Neural progenitor cell (in vitro differentiated cells): ENCODE data around the gene MRPS34. TPM values are rescaled to one million over a fixed set of nuclear protein-coding genes. Genes with fewer than 3 reads are reported as not detected.

Experiments used
- DNase-seq: peaks from one replicate; pipeline ENCODE4 v3.0.0-alpha.2; 2016; ENCODE audit warnings: low spot score
- H2AFZ ChIP-seq: fragments of 200-600 bp; sonication (generic); replicated peaks from 2 replicates; pipeline ENCODE4 v1.6.1; 2016; ENCODE audit warnings: antibody characterized with exemption
- H3F3A ChIP-seq: fragments of 200-600 bp; sonication (generic); 2 replicates; pipeline ENCODE4 v1.6.1; 2016; ENCODE audit warnings: antibody characterized with exemption, low read depth
- H3K27ac ChIP-seq: fragments of 200-600 bp; sonication (generic); 2 replicates; pipeline ENCODE4 v1.5.1; 2016; ENCODE audit warnings: mild to moderate bottlenecking
- H3K27me3 ChIP-seq: fragments of 200-600 bp; sonication (generic); 2 replicates; pipeline ENCODE4 v1.6.1; 2016; ENCODE audit warnings: mild to moderate bottlenecking, moderate library complexity
- H3K36me3 ChIP-seq: fragments of 200-600 bp; sonication (generic); 2 replicates; pipeline ENCODE4 v1.5.1; 2016
- H3K4me1 ChIP-seq: fragments of 200-600 bp; sonication (generic); 2 replicates; pipeline ENCODE4 v1.6.1; 2016; ENCODE audit warnings: mixed run types
- H3K4me2 ChIP-seq: fragments of 200-600 bp; sonication (generic); 2 replicates; pipeline ENCODE4 v1.6.1; 2016
- H3K4me3 ChIP-seq: fragments of 200-600 bp; sonication (generic); 2 replicates; pipeline ENCODE4 v1.5.1; 2016
- H3K79me2 ChIP-seq: fragments of 200-600 bp; sonication (generic); 2 replicates; pipeline ENCODE4 v1.6.1; 2016; ENCODE audit warnings: low read depth
- H3K9ac ChIP-seq: fragments of 200-600 bp; sonication (generic); 2 replicates; pipeline ENCODE4 v1.6.1; 2016
- H3K9me3 ChIP-seq: fragments of 200-600 bp; sonication (generic); 2 replicates; pipeline ENCODE4 v1.5.1; 2016; ENCODE audit warnings: low read depth
- H4K20me1 ChIP-seq: fragments of 200-600 bp; sonication (generic); 2 replicates; pipeline ENCODE4 v1.6.1; 2016; ENCODE audit warnings: low read depth
- H3K27ac Mint-ChIP-seq: 3 replicates; pipeline ENCODE4 v1.8.0; 2021; ENCODE audit warnings: mixed read lengths
- H3K27me3 Mint-ChIP-seq: 2 replicates; pipeline ENCODE4 v1.8.0; 2022; ENCODE audit warnings: low read depth, mild to moderate bottlenecking, inconsistent platforms, moderate library complexity, mixed read lengths; ENCODE audit not compliant: insufficient read depth
- H3K36me3 Mint-ChIP-seq: 3 replicates; pipeline ENCODE4 v1.8.0; 2021; ENCODE audit warnings: mixed read lengths
- H3K4me1 Mint-ChIP-seq: 3 replicates; pipeline ENCODE4 v1.8.0; 2021; ENCODE audit warnings: mixed read lengths
- H3K4me3 Mint-ChIP-seq: 3 replicates; pipeline ENCODE4 v1.8.0; 2021; ENCODE audit warnings: mild to moderate bottlenecking, moderate library complexity, mixed read lengths
- H3K9me3 Mint-ChIP-seq: 3 replicates; pipeline ENCODE4 v1.8.0; 2020; ENCODE audit warnings: mixed read lengths
- EZH2 ChIP-seq: fragments of 200-600 bp; sonication (generic); IDR thresholded peaks from 2 replicates; pipeline ENCODE4 v1.6.1; 2017; ENCODE audit warnings: antibody characterized with exemption, mild to moderate bottlenecking, moderate library complexity
- EZH2phosphoT487 ChIP-seq: fragments of 200-600 bp; sonication (generic); IDR thresholded peaks from 2 replicates; pipeline ENCODE4 v1.6.1; 2017; ENCODE audit warnings: antibody characterized with exemption
- total RNA-seq: library from RNA; depleted of rRNA; stranded (reverse); fragments of >200 nt; gene quantifications from 2 replicates; pipeline ENCODE4 v1.2.3, GENCODE V29; 2015; ENCODE audit warnings: low replicate concordance
- TF ChIP-seq, protein P1 (sequence below): fragments of 200-600 bp; sonication (generic); IDR thresholded peaks from 2 replicates; pipeline ENCODE4 v1.5.1; 2017; ENCODE audit warnings: antibody characterized with exemption, mild to moderate bottlenecking

The MRPS34 gene
- total RNA-seq, 1 donor from 2014 or later, result 48.4 TPM

DNA sequence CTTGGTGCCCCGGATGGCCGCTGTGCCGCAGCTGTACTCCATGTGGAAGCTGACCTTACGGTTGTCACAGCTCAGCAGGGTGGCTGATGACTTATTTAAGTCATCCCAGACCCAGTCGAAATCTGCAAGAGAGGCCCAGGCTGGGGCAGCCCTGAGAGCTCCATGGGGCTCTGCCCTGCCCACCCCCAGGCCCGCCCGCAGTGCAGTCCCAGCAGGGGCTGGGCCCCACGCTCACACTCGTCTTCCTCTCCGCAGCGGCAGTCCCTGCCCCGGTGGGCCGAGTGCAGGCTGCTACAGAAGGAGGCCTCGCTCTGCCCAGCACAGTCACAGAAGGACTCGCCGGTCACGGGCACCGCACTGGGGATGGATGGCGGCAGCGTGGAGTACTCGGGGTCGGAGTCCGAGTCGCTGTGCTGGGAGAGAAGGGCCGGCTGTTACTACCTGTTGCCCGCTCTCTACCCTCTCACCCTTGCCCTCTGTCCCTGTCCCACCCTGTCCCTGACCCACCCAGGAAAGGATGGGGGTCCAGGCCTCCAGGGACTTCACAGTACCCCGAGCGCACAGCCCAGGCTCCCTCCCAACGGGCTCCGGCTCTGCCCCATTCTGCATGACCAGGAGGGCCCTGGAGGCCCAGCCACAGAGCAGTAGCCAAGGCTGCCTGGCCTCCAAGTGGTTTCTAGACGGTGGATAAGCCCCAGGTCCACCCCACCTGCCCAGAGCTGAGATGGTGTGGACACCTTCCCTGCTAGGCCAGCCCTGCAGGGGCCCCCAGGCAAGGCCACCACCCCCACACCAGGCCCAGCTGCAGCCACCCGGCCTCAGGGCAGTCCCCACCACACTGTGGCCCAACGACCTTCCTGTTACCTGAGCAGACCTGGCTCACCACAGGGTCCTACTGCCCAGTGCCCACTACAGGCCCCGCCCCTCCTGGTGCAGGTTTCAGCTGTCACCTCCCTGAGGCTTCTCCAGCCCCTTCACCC lies 5.6 kb upstream of the MRPS34 start:
- Mint-ChIP-seq H3K36me3 (no peaks in the 10 kb centered on the region), H3K4me3 (no peak overlapping the region), H3K27ac (no peak overlapping the region), H3K9me3 (no peaks in the 10 kb centered on the region), H3K4me1 (peaks cover 15% of the 10 kb centered on the region), H3K27me3 (peaks cover 9% of the 10 kb centered on the region)
- Histone ChIP-seq H3K27ac (no peak overlapping the region), H3K9me3 (no peaks in the 10 kb centered on the region), H3K79me2 (peaks cover 33% of the 10 kb centered on the region), H3K9ac (no peak overlapping the region), H4K20me1 (peaks cover 43% of the 10 kb centered on the region), H3K36me3 (no peaks in the 10 kb centered on the region), H3K4me2 (no peak overlapping the region), H3F3A (peaks cover 15% of the 10 kb centered on the region), H3K4me1 (peaks cover 11% of the 10 kb centered on the region), H3K4me3 (no peak overlapping the region), H3K27me3 (no peaks in the 10 kb centered on the region), H2AFZ (no peak overlapping the region)
- DNase-seq, result no peak
- no peak for TF ChIP-seq EZH2phosphoT487
- TF ChIP-seq, protein P1, sequence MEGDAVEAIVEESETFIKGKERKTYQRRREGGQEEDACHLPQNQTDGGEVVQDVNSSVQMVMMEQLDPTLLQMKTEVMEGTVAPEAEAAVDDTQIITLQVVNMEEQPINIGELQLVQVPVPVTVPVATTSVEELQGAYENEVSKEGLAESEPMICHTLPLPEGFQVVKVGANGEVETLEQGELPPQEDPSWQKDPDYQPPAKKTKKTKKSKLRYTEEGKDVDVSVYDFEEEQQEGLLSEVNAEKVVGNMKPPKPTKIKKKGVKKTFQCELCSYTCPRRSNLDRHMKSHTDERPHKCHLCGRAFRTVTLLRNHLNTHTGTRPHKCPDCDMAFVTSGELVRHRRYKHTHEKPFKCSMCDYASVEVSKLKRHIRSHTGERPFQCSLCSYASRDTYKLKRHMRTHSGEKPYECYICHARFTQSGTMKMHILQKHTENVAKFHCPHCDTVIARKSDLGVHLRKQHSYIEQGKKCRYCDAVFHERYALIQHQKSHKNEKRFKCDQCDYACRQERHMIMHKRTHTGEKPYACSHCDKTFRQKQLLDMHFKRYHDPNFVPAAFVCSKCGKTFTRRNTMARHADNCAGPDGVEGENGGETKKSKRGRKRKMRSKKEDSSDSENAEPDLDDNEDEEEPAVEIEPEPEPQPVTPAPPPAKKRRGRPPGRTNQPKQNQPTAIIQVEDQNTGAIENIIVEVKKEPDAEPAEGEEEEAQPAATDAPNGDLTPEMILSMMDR, result no peak
- TF ChIP-seq EZH2, result no peak

DNA sequence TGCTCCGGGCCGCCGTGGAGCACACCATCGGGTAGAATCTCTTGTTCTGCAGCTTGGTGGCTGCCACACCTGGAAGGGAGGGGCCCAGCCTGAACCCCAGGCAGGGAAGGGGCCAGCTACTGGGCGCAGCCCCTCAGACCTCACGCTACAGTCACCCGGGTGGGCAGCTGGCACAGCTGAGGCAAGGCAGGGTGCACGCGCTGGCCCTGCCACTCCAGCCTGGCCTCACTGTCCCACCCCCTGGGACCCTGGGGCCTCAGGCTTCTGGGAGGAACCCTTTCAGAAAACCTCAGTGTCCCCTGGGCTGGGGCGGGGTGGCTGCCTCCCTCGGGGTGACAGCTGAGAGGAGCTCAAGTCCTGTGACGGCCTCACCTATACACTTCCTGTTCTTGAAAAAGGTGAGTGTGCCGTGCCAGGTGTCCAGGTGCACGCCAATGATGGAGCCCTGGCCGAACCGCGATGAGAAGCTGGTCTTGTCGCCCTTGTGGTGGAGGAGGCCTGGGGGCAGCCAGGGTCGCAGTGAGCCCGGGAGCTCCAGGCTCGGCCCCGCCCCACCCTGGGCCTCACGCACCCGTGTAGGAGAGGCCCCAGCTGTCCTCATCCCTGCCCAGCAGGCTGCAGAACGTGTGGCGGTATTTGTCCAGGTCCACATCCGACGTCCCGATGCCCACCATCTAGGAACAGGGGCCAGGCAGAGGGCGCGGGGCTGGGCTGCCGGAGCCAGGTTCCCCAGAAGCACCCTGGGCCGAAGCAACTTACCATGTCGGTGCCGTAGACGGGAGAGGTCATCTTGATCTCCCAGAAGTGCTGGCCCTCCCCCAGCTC lies 4.7 kb upstream of the MRPS34 start:
- Histone ChIP-seq H3K79me2 (peaks cover 31% of the 10 kb centered on the region), H3K9me3 (no peaks in the 10 kb centered on the region), H3K4me2 (no peak overlapping the region), H3F3A (peaks cover 11% of the 10 kb centered on the region), H3K27ac (no peak overlapping the region), H3K4me1 (peaks cover 11% of the 10 kb centered on the region), H3K9ac (no peak overlapping the region), H4K20me1 (peaks cover 39% of the 10 kb centered on the region), H3K36me3 (no peaks in the 10 kb centered on the region), H3K27me3 (no peaks in the 10 kb centered on the region), H2AFZ (no peak overlapping the region), H3K4me3 (no peak overlapping the region)
- no peaks in the 10 kb centered on the region for H3K9me3 Mint-ChIP-seq
- H3K36me3 Mint-ChIP-seq, result no peaks in the 10 kb centered on the region
- H3K27me3 Mint-ChIP-seq, result peaks cover 5% of the 10 kb centered on the region
- TF ChIP-seq, protein P1, result no peak
- TF ChIP-seq EZH2, result no peak
- no peak for TF ChIP-seq EZH2phosphoT487
- H3K27ac Mint-ChIP-seq, result no peak overlapping the region
- DNase-seq, result no peak
- no peak overlapping the region for H3K4me3 Mint-ChIP-seq
- H3K4me1 Mint-ChIP-seq, result peaks cover 11% of the 10 kb centered on the region

DNA sequence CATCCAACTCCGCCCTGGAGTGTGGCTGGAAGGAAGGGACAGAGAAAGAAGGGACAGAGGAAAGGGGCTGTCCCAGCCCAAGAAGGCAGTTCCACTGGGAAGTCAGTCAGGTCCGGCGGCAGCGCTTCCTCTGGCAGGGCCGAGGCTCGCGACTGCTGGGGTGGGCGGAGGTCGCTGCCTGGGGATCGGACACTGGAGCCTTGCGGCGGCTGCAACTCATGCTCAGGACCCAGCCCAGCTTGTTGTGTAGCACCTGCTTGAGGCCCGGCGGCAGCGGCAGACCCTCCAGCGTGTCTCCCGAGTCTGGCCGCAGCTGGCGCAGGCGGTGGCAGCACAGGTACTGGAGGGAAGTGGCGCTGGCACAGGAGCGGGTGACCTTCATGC lies 4.0 kb upstream of the MRPS34 start:
- Histone ChIP-seq H3K36me3 (no peaks in the 10 kb centered on the region), H4K20me1 (peaks cover 44% of the 10 kb centered on the region), H3K27me3 (no peaks in the 10 kb centered on the region), H2AFZ (no peak overlapping the region), H3F3A (peaks cover 11% of the 10 kb centered on the region), H3K9me3 (no peaks in the 10 kb centered on the region), H3K4me1 (peaks cover 11% of the 10 kb centered on the region), H3K79me2 (peaks cover 37% of the 10 kb centered on the region), H3K27ac (no peak overlapping the region), H3K4me2 (no peak overlapping the region), H3K9ac (no peak overlapping the region), H3K4me3 (no peak overlapping the region)
- H3K36me3 Mint-ChIP-seq, result peaks cover 3% of the 10 kb centered on the region
- no peak overlapping the region for H3K27ac Mint-ChIP-seq
- H3K4me3 Mint-ChIP-seq, result no peak overlapping the region
- no peaks in the 10 kb centered on the region for H3K9me3 Mint-ChIP-seq
- H3K27me3 Mint-ChIP-seq, result peaks cover 7% of the 10 kb centered on the region
- DNase-seq, result no peak
- peaks cover 15% of the 10 kb centered on the region for H3K4me1 Mint-ChIP-seq
- TF ChIP-seq, protein P1, result no peak
